Left cardiac atrium (tissue), 4 donors: ENCODE data around the gene CECR2. TPM values are rescaled to one million over a fixed set of nuclear protein-coding genes. Genes with fewer than 3 reads are reported as not detected.
"Not testable (repeated sequence)": the region's sequence is repeated elsewhere in the genome, so short reads cannot be mapped to it uniquely, and the experiment has no call there.

Experiments used
- ATAC-seq, 2 donors: fragments of 200-7000 bp; cut with Tn5 transposase; one replicate each; pipeline ENCODE4 v1.9.1; 2020; ENCODE audit warnings: mild to moderate bottlenecking in 2 of 2, moderate library complexity in 2 of 2
- DNase-seq: peaks from one replicate; pipeline ENCODE4 v3.0.0-alpha.2; 2020
- intact Hi-C, 2 donors: fragments of 100-400 bp; cut with DNase I; formaldehyde crosslinking; loops; one replicate each; pipeline versions ENCODE4 v1.14.1 to v1.15.1; 2022 to 2023
- total RNA-seq, 2 donors: library from RNA; stranded (reverse); fragmentation: NEBNext Ultra II Directional; extraction: Animal tissue kit (Norgen Biotek cat#: 25700); gene quantifications; one replicate each; pipeline ENCODE4 v1.2.1, GENCODE V29; 2021
- donor health status: DM: no; HTN: yes; CAD: no.
- donor health status: DM: no; HTN: yes; CAD: no; lungs with severe emphysema.
- donor health status: DM: yes; HTN: yes; CAD: no.
- donor health status: Dilated cardiomyopathy.

CECR2 gene
- total RNA-seq, 2 donors from 2014 or later, result 4.4 to 5.6 TPM

- intact Hi-C loops, result no loop called here
- ATAC-seq, result no peak
- no peak for DNase-seq
Observed at GRCh38 chr22:17486313-17486712, 117.1 kb downstream of the CECR2 start.

DNA sequence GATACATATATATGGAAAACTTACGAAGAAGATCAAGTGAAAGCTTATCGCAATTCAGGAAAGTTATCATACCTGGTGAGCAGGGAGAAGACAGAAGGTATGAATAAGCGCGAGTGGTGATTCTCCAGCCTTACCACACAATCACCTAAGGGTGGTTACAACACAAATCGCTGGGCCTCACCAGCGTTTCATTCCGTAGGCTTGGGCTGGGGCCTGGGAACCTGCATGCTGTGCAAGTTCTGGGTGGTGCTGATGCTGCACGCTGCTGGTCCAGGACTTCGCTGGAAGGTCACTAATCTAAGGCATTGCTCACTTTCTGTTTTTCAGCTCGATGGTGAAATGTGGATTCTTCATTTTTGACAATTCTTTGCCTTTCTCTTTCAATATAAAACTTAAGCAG lies 117.5 kb downstream of the CECR2 start:
- DNase-seq (no peak), ATAC-seq (no peak)
- intact Hi-C loops, result no loop called here

DNA sequence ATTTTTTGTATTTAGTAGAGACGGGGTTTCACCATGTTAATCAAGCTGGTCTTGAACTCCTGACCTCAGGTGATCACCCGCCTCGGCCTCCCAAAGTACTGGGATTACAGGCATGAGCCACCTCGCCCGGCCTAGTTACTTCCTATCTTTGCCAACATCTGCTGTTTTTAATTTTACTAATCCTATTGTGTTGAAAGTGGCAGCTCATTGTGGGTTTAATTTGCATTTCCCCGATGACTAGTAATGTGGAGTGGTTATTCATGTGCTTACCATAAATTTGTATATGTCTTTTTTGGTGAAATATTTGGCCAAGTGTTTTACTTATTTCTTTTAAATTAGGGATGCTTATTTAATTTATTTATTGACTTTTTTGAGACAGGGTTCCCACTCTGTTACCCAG lies 119.8 kb downstream of the CECR2 start:
- intact Hi-C loops, result no loop called here
- no peak for ATAC-seq
- DNase-seq, result no peak

GRCh38 chr22:17491090-17491640 lies 121.9 kb downstream of the CECR2 start:
- ATAC-seq (no peak), DNase-seq (no peak)
- intact Hi-C loops, result loop anchor here in 1 of 2 donors (5.0 kb wide), 1 partner anchor 124 kb away; the partner anchor contains the start of gene CECR2

GRCh38 chr22:17492247-17492646 lies 123.0 kb downstream of the CECR2 start:
- ATAC-seq (peak; percentile 47 to 59), DNase-seq (no peak)
- intact Hi-C loops, result loop anchor here in 1 of 2 donors (5.0 kb wide), 1 partner anchor 125 kb away; the partner anchor contains the start of gene CECR2

DNA sequence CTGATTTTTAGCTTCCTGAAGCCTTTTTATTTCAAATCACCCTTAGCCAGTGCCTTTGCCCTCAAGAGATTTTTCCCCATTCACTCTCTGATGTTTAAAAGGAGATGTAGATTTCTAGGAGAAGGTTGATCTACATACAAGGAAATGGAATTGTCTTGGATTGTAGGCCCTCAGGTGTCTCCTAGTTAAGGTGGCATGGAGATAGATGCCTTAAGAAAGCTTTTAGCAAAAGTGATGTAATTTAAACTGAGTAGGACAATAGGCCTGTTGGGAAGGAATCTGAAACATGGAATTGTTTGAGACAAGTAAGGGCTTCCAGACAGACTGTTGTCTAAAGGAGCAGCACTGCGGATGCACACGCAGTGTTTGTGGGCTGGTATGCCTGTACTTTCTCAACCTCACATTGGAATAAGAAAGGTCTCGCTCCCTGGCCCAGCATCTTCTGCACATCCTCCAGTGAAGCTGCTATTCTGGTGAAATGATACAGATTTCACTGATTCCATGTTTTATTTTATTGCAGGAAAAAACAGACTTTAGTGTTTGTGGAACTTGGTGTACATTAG lies 124.2 kb downstream of the CECR2 start:
- no peak for DNase-seq
- ATAC-seq, result no peak
- intact Hi-C loops, result loop anchor here in 1 of 2 donors (5.0 kb wide), 1 partner anchor 126 kb away; the partner anchor contains the start of gene CECR2

GRCh38 chr22:17496841-17497240 lies 127.6 kb downstream of the CECR2 start:
- no peak for ATAC-seq
- intact Hi-C loops, result no loop called here

GRCh38 chr22:17501679-17502285 lies 132.5 kb downstream of the CECR2 start:
- DNase-seq (no peak), ATAC-seq (peak; percentile 90)
- intact Hi-C loops, result loop anchor here (5.0 to 10.0 kb wide), 4 partner anchors 137 to 427 kb away; partner anchors contain the start of gene CECR2 (in 1 of the 2)

More at GRCh38 chr22:17496841-17497240, 127.6 kb downstream of the CECR2 start:
- no peak for DNase-seq

- intact Hi-C loops, result loop anchor here (10.0 kb wide), 3 partner anchors 143 to 433 kb away; partner anchors contain the start of gene CECR2 (in 1 of the 2)
- no peak for DNase-seq
- no peak for ATAC-seq
Observed at GRCh38 chr22:17508110-17508509, 138.8 kb downstream of the CECR2 start.

DNA sequence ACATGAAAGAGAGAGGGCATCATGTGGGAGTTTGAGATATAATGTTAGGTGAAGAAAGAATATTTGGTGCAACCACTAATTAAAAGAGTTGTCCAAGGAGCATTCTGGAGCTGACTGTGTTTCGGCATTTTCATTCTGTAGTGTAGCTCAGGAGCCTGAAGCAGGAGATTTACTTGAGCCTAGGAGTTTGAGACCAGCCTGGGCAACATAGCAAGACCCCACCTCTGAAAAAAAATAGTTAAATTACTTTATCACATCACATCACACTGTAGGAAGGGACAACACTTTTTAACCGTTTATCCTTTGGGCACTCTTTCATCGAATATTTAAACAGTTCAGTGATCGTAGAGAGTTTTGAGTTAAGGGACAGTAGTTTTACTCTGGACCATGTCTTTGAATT lies 143.7 kb downstream of the CECR2 start:
- intact Hi-C loops, result no loop called here
- DNase-seq (no peak), ATAC-seq (no peak)

- ATAC-seq, result no peak
- intact Hi-C loops, result no loop called here
- no peak for DNase-seq
Observed at GRCh38 chr22:17513612-17514011, 144.4 kb downstream of the CECR2 start.

- ATAC-seq, result peak in 1 of 2 donors; percentile 54
- DNase-seq, result no peak
Observed at GRCh38 chr22:17514084-17514483, 144.8 kb downstream of the CECR2 start.

DNA sequence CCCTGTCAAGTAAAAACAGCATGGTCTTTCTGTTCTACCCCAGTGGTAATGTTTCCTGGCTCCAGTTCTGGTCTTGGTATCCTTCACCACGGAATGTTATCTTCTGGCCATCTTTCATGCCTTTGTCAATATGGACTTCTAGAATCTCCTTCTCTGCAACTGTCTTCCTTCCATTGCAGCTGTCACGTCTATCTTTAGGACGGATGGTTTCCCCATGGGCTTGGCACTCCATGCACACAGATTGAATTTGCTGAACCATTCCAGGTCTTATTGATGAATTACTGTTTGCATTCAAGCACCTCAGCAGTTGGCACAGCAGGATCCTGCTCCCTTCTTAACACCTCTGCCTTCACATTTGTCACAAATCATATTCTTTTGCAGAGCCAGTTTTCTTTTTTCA lies 149.1 kb downstream of the CECR2 start:
- intact Hi-C loops, result no loop called here
- ATAC-seq, result no peak

More at GRCh38 chr22:17514084-17514483, 144.8 kb downstream of the CECR2 start:
- intact Hi-C loops, result no loop called here

DNA sequence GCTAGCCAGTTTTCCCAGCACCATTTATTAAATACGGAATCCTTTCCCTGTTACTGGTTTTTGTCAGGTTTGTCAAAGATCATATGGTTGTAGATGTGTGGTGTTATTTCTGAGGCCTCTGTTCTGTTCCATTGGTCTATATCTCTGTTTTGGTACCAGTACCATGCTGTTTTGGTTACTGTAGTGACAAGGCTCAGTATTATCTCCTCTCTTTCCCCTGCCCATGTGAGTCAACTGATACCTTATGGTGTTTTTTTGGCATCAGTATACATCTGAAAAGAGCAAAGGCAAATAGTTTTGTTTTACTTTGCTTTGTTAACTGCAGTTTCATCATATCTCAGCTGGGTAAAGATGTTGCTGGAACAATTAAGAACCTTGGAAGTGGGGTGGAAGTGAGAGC lies 152.7 kb downstream of the CECR2 start:
- intact Hi-C loops, DNase-seq: not testable (repeated sequence)
- ATAC-seq, result peak in 1 of 2 donors; percentile 32

More for the DNA sequence above, 149.1 kb downstream of the CECR2 start:
- DNase-seq, result no peak

GRCh38 chr22:17523925-17524324 lies 154.7 kb downstream of the CECR2 start:
- intact Hi-C loops, result no loop called here
- ATAC-seq (no peak), DNase-seq (no peak)

DNA sequence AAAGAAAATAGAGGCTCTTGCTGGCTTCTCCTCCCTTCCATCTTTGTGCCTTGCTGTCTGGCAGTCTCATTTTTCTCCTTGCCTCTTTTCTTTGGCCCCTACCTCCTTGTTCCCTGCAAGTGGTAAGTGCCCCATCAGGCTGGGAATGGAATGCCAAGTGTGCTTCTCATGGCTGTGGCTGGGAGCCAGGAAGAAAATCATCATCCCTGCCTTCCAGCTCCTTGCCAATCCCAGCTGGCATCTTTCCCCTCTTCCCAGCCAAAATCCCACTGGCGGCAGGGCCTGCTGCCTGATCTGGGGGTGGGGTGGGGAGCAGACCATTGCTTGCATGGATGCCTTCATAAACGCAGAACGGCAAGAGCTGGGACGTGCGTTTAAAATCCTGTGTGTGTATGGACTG lies 167.0 kb downstream of the CECR2 start:
- DNase-seq, result no peak
- peak in 1 of 2 donors; percentile 19 for ATAC-seq
- intact Hi-C loops, result no loop called here

DNA sequence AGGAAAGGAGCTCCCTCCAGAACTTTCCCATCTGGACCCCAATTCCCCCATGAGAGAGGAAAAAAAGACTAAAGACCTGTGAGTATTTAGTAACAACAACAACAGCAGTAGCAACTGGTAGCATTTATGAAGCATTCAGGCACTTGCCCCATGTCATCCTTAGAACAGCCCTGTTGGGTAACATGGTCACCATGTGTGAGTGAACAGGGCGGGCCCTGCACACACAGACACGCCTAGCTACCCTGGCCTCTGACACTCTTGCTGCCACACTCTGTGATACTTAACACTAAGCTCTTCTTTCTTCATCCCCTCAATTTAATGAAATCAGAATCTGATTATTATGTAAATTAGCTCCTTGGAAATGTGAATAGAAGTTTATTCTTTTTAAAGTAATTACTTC lies 167.9 kb downstream of the CECR2 start:
- DNase-seq (no peak), ATAC-seq (no peak)
- intact Hi-C loops, result no loop called here

- intact Hi-C loops, result no loop called here
- no peak for ATAC-seq
- no peak for DNase-seq
Observed at GRCh38 chr22:17540481-17540880, 171.2 kb downstream of the CECR2 start.

DNA sequence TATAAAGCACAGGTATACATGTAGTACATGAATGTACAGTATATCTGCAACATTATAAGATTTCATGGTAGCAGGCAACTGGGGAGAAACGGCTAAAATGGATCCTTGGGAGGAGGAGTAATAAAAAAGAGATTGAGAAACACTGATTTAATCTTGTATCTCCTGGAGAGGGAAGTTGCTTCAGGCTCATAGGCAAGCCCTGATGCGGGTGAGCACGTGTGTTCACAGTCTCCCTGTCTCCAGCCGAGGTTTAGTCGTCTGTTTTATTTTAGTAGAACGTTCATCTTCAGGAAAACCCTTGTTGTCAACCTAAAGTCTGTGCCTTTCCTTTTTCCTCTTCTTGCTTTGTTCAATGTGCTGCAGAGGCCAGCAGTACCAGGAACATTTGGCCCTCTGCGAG lies 172.2 kb downstream of the CECR2 start:
- intact Hi-C loops, result no loop called here
- no peak for DNase-seq

GRCh38 chr22:17542452-17542851 lies 173.2 kb downstream of the CECR2 start:
- no peak for ATAC-seq
- intact Hi-C loops, result no loop called here

More for the DNA sequence above, 172.2 kb downstream of the CECR2 start:
- ATAC-seq, result no peak

More at GRCh38 chr22:17542452-17542851, 173.2 kb downstream of the CECR2 start:
- no peak for DNase-seq
